8988T (cell line): ENCODE data around the gene GPR35.

Source experiments
- DNase-seq: peaks from one replicate; pipeline ENCODE4 v3.0.0; 2011

The GPR35 gene

GRCh38 chr2:240624950-240625621 is at the start of gene GPR35:
GPR35 (plus strand) TSS chr2:240625480; CDS start chr2:240629953, 4,473 bp downstream.
- peak; percentile 17 for DNase-seq

GRCh38 chr2:240576036-240576435 is 49.2 kb upstream of the GPR35 start:
- DNase-seq = no peak

GRCh38 chr2:240576436-240577205 is 48.7 kb upstream of the GPR35 start:
- no peak for DNase-seq

- DNase-seq = no peak
Observed at GRCh38 chr2:240577281-240578109, 47.8 kb upstream of the GPR35 start.

GRCh38 chr2:240578110-240578450 is 47.2 kb upstream of the GPR35 start:
- DNase-seq = no peak

- DNase-seq = no peak
Observed at GRCh38 chr2:240578488-240578887, 46.8 kb upstream of the GPR35 start.

GRCh38 chr2:240579071-240579762 is 46.1 kb upstream of the GPR35 start:
- DNase-seq = no peak

- DNase-seq = no peak
Observed at GRCh38 chr2:240579771-240580614, 45.3 kb upstream of the GPR35 start.

GRCh38 chr2:240581811-240582210 is 43.5 kb upstream of the GPR35 start:
- no peak for DNase-seq

GRCh38 chr2:240582781-240583180 is 42.5 kb upstream of the GPR35 start:
- no peak for DNase-seq

- DNase-seq = no peak
Observed at GRCh38 chr2:240583774-240584173, 41.5 kb upstream of the GPR35 start.

- DNase-seq = no peak
Observed at GRCh38 chr2:240584486-240585031, 40.7 kb upstream of the GPR35 start.

GRCh38 chr2:240585101-240585500 is 40.2 kb upstream of the GPR35 start:
- no peak for DNase-seq

GRCh38 chr2:240585681-240586197 is 39.5 kb upstream of the GPR35 start:
- no peak for DNase-seq

- peak; percentile 94 for DNase-seq
Observed at GRCh38 chr2:240586198-240586918, 38.9 kb upstream of the GPR35 start, which contains the start of gene CAPN10. CAPN10 (plus strand) TSS chr2:240586734; CDS start chr2:240586912, 178 bp downstream.

GRCh38 chr2:240586919-240587800 is 38.1 kb upstream of the GPR35 start:
- DNase-seq = no peak

- no peak for DNase-seq
Observed at GRCh38 chr2:240588006-240588655, 37.1 kb upstream of the GPR35 start.

GRCh38 chr2:240588669-240589068 is 36.6 kb upstream of the GPR35 start:
- DNase-seq = no peak

- DNase-seq = no peak
Observed at GRCh38 chr2:240589375-240589774, 35.9 kb upstream of the GPR35 start.
